GM12801 (cell line): ENCODE results near the gene SART1.

Experiments
- CTCF ChIP-seq: IDR thresholded peaks from one replicate; pipeline ENCODE4 v1.5.1; 2011; ENCODE audit warnings: control low read depth; ENCODE audit not compliant: insufficient read length; ENCODE audit errors: extremely low read depth

SART1 gene

GRCh38 chr11:65968600-65969482, 7.3 kb downstream of the SART1 start:
- TF ChIP-seq CTCF, result no peak

- TF ChIP-seq CTCF, result no peak
These were observed 10.6 kb downstream of the SART1 start for GRCh38 chr11:65972116-65972515.

- TF ChIP-seq CTCF, result no peak
These were observed 12.0 kb downstream of the SART1 start for GRCh38 chr11:65973439-65974110.

GRCh38 chr11:65975771-65976170, 14.2 kb downstream of the SART1 start:
- TF ChIP-seq CTCF, result no peak

- TF ChIP-seq CTCF, result no peak
These were observed 15.0 kb downstream of the SART1 start for GRCh38 chr11:65976216-65977176.

- no peak for TF ChIP-seq CTCF
These were observed 16.3 kb downstream of the SART1 start for GRCh38 chr11:65977621-65978390.
